Adipocyte (in vitro differentiated cells): ENCODE results near the gene CHD6.

ENCODE experiments used
- DNase-seq: peaks from one replicate; pipeline ENCODE4 v3.0.0-alpha.2; 2015; ENCODE audit warnings: low read depth
- H3K27me3 ChIP-seq: replicated peaks from 2 replicates; pipeline ENCODE4 v1.7.0; 2013; ENCODE audit warnings: mild to moderate bottlenecking, low read length, moderate library complexity; ENCODE audit not compliant: control insufficient read depth, insufficient read depth
- H3K36me3 ChIP-seq: 2 replicates; pipeline ENCODE4 v1.7.0; 2013; ENCODE audit warnings: low read length, mild to moderate bottlenecking, moderate library complexity; ENCODE audit not compliant: control insufficient read depth, insufficient read depth, severe bottlenecking
- H3K4me1 ChIP-seq: 2 replicates; pipeline ENCODE4 v1.7.0; 2013; ENCODE audit warnings: mild to moderate bottlenecking, low read length, moderate library complexity; ENCODE audit not compliant: control insufficient read depth, insufficient read depth
- H3K4me3 ChIP-seq: 2 replicates; pipeline ENCODE4 v1.7.0; 2013; ENCODE audit warnings: mild to moderate bottlenecking, low read length, moderate library complexity
- H3K9ac ChIP-seq: 2 replicates; pipeline ENCODE4 v1.7.0; 2013; ENCODE audit warnings: mild to moderate bottlenecking, low read length, moderate library complexity
- H3K9me3 ChIP-seq: 2 replicates; pipeline ENCODE4 v1.7.0; 2013; ENCODE audit warnings: mild to moderate bottlenecking, low read length, moderate library complexity; ENCODE audit not compliant: control insufficient read depth

Gene CHD6

DNA sequence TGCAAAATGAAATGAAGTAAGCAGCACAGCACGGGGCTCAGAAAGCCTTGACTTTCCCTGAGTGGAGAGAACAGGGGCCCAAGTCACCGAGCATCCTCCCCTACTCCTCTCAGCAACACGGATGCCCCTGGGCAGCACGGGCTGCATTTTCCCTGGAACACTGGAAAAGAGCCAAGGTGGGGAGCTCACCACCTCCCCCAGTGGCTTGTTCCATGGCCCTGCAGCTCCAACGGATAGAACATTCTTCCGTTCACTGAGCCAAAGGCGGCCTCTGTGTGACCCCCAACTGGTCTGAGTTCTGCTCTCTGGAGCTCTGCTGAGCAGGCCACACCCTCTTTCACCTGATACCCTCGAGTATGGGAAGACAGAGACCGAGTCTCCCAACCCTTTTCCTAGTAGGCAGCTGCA, 230.7 kb downstream of the CHD6 start:
- peaks cover 15% of the 10 kb centered on the region for H3K4me1 ChIP-seq
- peaks cover 27% of the 10 kb centered on the region for H3K27me3 ChIP-seq
- H3K9me3 ChIP-seq = no peaks in the 10 kb centered on the region
- no peak for DNase-seq
- H3K9ac ChIP-seq = no peak overlapping the region
- no peak overlapping the region for H3K4me3 ChIP-seq
- H3K36me3 ChIP-seq = no peaks in the 10 kb centered on the region

- Histone ChIP-seq H3K9me3 (no peaks in the 10 kb centered on the region), H3K9ac (no peak overlapping the region), H3K36me3 (no peaks in the 10 kb centered on the region), H3K4me1 (peaks cover 19% of the 10 kb centered on the region), H3K4me3 (no peak overlapping the region), H3K27me3 (peaks cover 27% of the 10 kb centered on the region)
- peak; percentile 73 for DNase-seq
Observed at GRCh38 chr20:41386502-41387427, 231.4 kb downstream of the CHD6 start.

DNA sequence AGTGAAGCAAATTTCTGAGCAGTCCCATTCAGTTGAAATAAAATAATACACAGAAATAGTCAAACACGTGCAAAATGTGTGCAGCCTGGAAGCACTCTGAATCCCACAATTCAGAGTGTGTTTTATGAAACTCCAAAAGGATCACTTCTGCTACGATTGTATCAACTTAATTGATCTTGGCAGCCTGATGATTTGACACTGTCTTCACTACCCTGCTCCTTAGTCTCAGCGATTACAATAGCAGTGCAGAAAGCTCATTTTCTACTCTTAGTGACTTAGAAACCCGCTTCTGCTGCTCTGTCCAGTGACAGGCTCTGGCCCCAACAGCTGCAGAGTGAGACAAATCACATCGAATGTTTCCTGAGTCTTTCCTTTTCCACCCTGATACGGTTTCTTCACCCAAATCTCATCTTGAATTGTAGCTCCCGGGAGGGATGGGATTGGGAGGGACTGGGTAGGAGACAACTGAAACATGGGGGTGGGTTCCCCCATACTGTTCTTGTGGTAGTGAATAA, 235.3 kb downstream of the CHD6 start:
- DNase-seq = no peak
- peaks cover 19% of the 10 kb centered on the region for H3K4me1 ChIP-seq
- H3K9me3 ChIP-seq = no peaks in the 10 kb centered on the region
- H3K27me3 ChIP-seq = peaks cover 43% of the 10 kb centered on the region
- H3K4me3 ChIP-seq = no peak overlapping the region
- H3K9ac ChIP-seq = no peak overlapping the region
- no peaks in the 10 kb centered on the region for H3K36me3 ChIP-seq

DNA sequence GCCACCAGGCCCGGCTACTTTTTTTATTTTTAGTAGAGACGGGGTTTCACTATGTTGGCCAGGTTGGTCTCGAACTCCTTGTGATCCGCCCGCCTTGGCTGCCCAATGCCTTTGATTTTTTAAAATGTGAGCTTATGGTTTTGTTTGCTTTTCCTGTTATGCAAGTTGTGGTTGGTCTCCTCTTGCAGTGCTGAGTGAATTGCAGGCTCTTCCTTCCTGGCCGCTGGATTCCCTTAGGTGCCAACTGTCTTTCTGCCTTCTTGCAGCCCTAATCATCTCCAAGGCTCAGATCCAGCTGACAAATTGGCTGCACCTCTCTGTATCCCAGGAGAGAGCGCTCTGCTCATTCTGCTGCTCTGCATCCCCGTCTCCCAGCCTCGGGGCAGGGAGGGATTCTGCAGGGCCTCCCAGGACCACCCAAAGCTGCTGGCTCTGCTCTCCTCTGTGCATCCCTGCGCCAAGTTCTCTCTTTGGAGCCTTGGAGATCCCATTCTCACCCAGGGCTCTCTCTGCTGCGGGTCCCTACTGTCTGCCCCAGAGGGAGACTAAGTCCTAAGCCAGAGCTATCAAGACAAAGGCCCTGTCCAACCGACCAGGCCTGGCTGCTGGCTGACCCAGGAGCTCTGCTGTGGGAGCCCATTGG, 237.5 kb downstream of the CHD6 start:
- Histone ChIP-seq H3K27me3 (peaks cover 46% of the 10 kb centered on the region), H3K36me3 (no peaks in the 10 kb centered on the region), H3K4me3 (no peak overlapping the region), H3K9ac (no peak overlapping the region), H3K4me1 (peaks cover 12% of the 10 kb centered on the region), H3K9me3 (no peaks in the 10 kb centered on the region)
- no peak for DNase-seq

- DNase-seq = no peak
- no peak overlapping the region for H3K9ac ChIP-seq
- H3K4me1 ChIP-seq = peaks cover 12% of the 10 kb centered on the region
- H3K4me3 ChIP-seq = no peak overlapping the region
- no peaks in the 10 kb centered on the region for H3K36me3 ChIP-seq
- H3K9me3 ChIP-seq = no peaks in the 10 kb centered on the region
- H3K27me3 ChIP-seq = peaks cover 49% of the 10 kb centered on the region
Observed at GRCh38 chr20:41379551-41379950, 238.6 kb downstream of the CHD6 start.

GRCh38 chr20:41377275-41377674, 240.9 kb downstream of the CHD6 start:
- no peaks in the 10 kb centered on the region for H3K36me3 ChIP-seq

GRCh38 chr20:41376349-41376748, 241.8 kb downstream of the CHD6 start:
- H3K9ac ChIP-seq = no peak overlapping the region
- H3K9me3 ChIP-seq = peaks cover 8% of the 10 kb centered on the region
- peaks cover 62% of the 10 kb centered on the region for H3K27me3 ChIP-seq
- no peak for DNase-seq
- H3K4me1 ChIP-seq = no peaks in the 10 kb centered on the region
- no peaks in the 10 kb centered on the region for H3K36me3 ChIP-seq
- H3K4me3 ChIP-seq = no peak overlapping the region

More at GRCh38 chr20:41377275-41377674, 240.9 kb downstream of the CHD6 start:
- Histone ChIP-seq H3K4me3 (no peak overlapping the region), H3K27me3 (peaks cover 56% of the 10 kb centered on the region), H3K4me1 (peaks cover 3% of the 10 kb centered on the region), H3K9ac (no peak overlapping the region), H3K9me3 (peaks cover 2% of the 10 kb centered on the region)
- DNase-seq = no peak

DNA sequence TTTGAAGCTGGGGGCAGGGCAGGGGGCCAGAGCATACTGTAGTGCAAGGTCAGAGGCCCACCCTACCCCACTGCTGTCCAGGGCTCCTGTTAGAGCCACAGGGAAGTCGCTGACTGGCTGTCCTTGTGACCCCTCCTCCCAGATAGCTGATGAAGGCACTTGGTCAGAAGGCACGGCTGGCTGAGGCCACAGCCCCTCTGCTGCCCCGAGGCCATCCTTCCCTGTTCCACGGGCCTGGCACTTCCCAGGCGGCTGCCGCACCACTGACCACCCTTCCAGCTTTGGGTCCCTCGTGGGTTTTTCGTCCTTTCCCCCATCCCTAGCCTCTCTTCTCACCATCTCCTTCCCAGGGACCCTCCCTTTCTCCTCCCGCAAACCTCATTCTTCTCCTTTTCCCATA, 242.3 kb downstream of the CHD6 start:
- DNase-seq = no peak
- H3K27me3 ChIP-seq = peaks cover 62% of the 10 kb centered on the region
- H3K4me1 ChIP-seq = no peaks in the 10 kb centered on the region
- H3K36me3 ChIP-seq = no peaks in the 10 kb centered on the region
- H3K9me3 ChIP-seq = peaks cover 13% of the 10 kb centered on the region
- H3K9ac ChIP-seq = no peak overlapping the region
- no peak overlapping the region for H3K4me3 ChIP-seq

DNA sequence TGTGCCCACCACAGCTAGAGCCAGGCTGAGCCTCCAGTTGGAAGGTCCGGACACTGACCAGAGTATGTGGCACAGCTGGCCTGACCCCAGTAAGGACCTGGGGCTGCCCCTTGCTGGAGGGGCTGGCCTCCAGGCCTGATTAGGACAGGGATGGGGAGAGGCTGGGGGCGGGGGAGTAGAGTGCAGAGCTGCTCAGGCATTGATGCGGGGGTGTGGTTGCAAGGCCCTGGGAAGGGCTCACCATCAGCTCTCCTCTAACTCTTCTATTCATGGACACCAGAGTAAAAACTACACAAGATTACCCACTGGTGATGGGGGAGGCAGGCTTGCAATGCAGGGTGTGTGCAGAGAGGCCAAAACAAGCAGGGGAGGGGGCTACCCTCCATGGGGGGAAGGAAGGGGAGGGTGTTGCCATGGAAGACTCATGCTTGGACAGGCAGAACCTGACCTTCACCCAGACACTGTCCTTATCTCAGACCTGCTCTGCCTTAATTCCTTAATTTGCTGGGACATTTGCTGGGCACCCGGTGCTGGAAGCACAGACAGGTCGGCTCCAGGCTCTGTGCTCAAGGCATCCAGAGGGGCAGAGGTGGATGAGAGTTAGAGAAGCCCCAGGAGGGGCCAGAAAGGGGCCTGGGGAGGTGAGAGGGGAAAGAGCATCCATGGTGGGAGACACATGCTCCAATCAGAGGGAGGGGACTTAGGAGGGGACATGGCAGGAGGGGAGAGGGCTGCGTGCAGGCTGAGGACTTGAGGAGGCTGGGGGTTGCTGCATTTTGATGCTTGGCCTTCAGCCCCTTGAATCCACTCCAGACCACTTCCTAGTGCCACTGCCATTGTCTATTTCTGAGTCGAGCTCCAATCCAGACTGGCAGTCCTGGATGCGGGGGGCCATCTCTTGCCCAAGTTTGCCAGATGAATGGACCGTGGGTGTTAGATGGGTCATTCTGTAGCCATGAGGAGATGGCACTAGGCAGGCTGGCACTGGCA, 244.0 kb downstream of the CHD6 start:
- H3K36me3 ChIP-seq = no peaks in the 10 kb centered on the region

GRCh38 chr20:41373251-41373783, 244.9 kb downstream of the CHD6 start:
- Histone ChIP-seq H3K4me3 (no peak overlapping the region), H3K9ac (no peak overlapping the region), H3K9me3 (peaks cover 13% of the 10 kb centered on the region), H3K4me1 (no peaks in the 10 kb centered on the region), H3K36me3 (no peaks in the 10 kb centered on the region), H3K27me3 (peaks cover 67% of the 10 kb centered on the region)
- DNase-seq = no peak

More for the DNA sequence above, 244.0 kb downstream of the CHD6 start:
- H3K4me3 ChIP-seq = no peak overlapping the region
- H3K9me3 ChIP-seq = peaks cover 13% of the 10 kb centered on the region
- no peaks in the 10 kb centered on the region for H3K4me1 ChIP-seq
- no peak overlapping the region for H3K9ac ChIP-seq
- no peak for DNase-seq
- peaks cover 66% of the 10 kb centered on the region for H3K27me3 ChIP-seq
